NB4 (cell line): ENCODE data around the gene ADAM23.

Experiments
- DNase-seq: peaks from one replicate; pipeline ENCODE4 v3.0.0; 2010; ENCODE audit warnings: low read depth
- H3K4me3 ChIP-seq: one replicate; pipeline ENCODE4 v1.5.1; 2011; ENCODE audit warnings: mild to moderate bottlenecking, low read depth, low read length, moderate library complexity
- CTCF ChIP-seq: IDR thresholded peaks from one replicate; pipeline ENCODE4 v1.5.1; 2012; ENCODE audit warnings: low read depth, low read length
- MAX ChIP-seq: IDR thresholded peaks from 2 replicates; pipeline ENCODE4 v1.6.1; 2011; ENCODE audit warnings: low read depth, low read length
- MYC ChIP-seq: IDR thresholded peaks from 2 replicates; pipeline ENCODE4 v1.6.1; 2011; ENCODE audit warnings: low read depth, low read length
- POLR2A ChIP-seq: IDR thresholded peaks from 2 replicates; pipeline ENCODE4 v1.6.1; 2011; ENCODE audit warnings: mild to moderate bottlenecking; ENCODE audit not compliant: insufficient read length; ENCODE audit errors: extremely low read depth

Gene ADAM23

GRCh38 chr2:206482633-206483032, 39.3 kb downstream of the ADAM23 start:
- no peak for TF ChIP-seq MYC
- DNase-seq, result no peak
- no peak overlapping the region for H3K4me3 ChIP-seq

DNA sequence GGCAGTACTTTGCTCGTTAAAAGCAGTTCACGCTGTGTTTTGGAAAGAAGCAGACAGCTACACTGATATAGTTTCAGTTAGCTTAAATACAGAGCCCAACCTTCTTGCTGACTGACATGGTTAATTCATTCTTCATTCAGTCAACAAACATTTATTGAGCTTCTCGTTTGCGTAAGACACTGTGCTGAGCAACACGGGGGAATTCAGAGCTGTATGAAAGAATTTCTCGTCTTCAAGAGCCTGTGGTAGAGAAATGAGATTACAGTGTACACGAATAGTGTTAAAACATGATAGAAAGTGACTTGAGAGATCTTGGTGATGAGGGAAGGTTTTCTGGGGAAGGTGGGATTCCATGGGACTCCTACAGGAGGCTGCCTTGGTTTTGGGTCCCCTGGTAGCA, 44.7 kb downstream of the ADAM23 start:
- TF ChIP-seq MAX, result no peak
- no peak for TF ChIP-seq MYC
- TF ChIP-seq CTCF, result no peak
- TF ChIP-seq POLR2A, result no peak
- no peak for DNase-seq
- no peak overlapping the region for H3K4me3 ChIP-seq

DNA sequence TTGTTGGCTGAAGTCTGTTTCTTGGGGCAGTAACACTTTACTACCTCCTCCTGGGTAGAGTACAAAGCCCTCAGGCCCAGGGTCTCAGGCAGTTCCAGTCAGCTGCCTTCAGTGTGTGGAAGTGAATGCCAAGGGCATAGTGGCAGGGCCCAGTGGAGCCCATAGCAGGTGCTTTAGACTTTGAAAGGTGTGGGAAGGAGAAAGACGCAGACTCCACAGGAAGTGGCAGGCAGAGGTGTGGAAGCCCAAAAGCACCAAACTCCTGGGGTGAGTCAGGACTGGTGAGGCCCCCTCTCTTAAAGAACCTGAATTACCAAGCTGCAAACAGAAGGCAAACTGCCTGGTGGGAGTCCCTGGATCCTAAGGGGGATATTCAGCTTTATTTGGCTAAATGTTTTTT, 45.3 kb downstream of the ADAM23 start:
- no peak for DNase-seq
- TF ChIP-seq MAX (no peak), CTCF (no peak), MYC (no peak), POLR2A (no peak)
- H3K4me3 ChIP-seq, result no peak overlapping the region

GRCh38 chr2:206494061-206494460, 50.7 kb downstream of the ADAM23 start:
- TF ChIP-seq POLR2A, result no peak
- no peak for TF ChIP-seq MAX
- TF ChIP-seq MYC, result no peak
- no peak for TF ChIP-seq CTCF
- H3K4me3 ChIP-seq, result no peak overlapping the region
- no peak for DNase-seq

DNA sequence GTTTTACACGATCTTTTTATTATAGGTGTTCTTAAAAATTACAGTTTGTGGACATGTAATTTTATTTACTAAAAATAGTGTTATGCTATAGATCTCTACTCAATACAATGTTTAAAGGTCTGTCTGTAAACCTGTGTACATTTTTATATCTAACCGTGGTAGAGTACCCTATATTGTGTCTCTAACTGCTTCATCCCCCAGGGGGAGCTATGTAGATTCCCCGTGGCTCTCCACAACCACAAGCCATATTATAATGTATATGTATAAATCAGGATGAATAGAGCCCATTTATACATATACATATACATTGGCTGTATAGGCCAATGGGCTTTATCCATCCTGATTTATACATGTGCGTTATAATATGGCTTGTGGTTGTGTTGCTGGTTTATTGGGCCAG, 59.4 kb downstream of the ADAM23 start:
- no peak for DNase-seq
- TF ChIP-seq MYC (no peak), MAX (no peak), CTCF (no peak), POLR2A (no peak)
- no peak overlapping the region for H3K4me3 ChIP-seq

GRCh38 chr2:206511283-206511682, 68.0 kb downstream of the ADAM23 start:
- no peak for DNase-seq
- TF ChIP-seq MYC (no peak), POLR2A (no peak), CTCF (no peak), MAX (no peak)
- H3K4me3 ChIP-seq, result no peak overlapping the region
